Thymus (tissue), 11 donors: ENCODE results near the gene ACOX2. TPM values are rescaled to one million over a fixed set of nuclear protein-coding genes. Genes with fewer than 3 reads are reported as not detected.

Experiments
- DNase-seq, 9 donors: peaks; one replicate each; pipeline ENCODE4 v3.0.0-alpha.2; 2013; ENCODE audit warnings: low spot score in 9 of 9, low read depth in 6 of 9, missing footprints in 1 of 9
- H3K27ac ChIP-seq, 2 donors: one replicate each; pipeline ENCODE4 v1.5.1; 2013; ENCODE audit warnings: control low read depth in 1 of 2, low read depth in 1 of 2, low read length in 1 of 2, mild to moderate bottlenecking in 1 of 2, moderate library complexity in 1 of 2
- H3K27me3 ChIP-seq, 2 donors: one replicate each; pipeline ENCODE4 v1.5.1; 2013; ENCODE audit warnings: low read length in 1 of 2; ENCODE audit not compliant: control insufficient read depth in 2 of 2, insufficient read depth in 1 of 2
- H3K36me3 ChIP-seq, 2 donors: one replicate each; pipeline ENCODE4 v1.5.1; 2013; ENCODE audit warnings: low read length in 1 of 2, mild to moderate bottlenecking in 1 of 2, moderate library complexity in 1 of 2; ENCODE audit not compliant: control insufficient read depth in 2 of 2, insufficient read depth in 2 of 2
- H3K4me1 ChIP-seq, 2 donors: one replicate each; pipeline ENCODE4 v1.5.1; 2013; ENCODE audit warnings: low read length in 2 of 2; ENCODE audit not compliant: control insufficient read depth in 2 of 2, insufficient read depth in 2 of 2
- H3K4me3 ChIP-seq, 2 donors: one replicate each; pipeline ENCODE4 v1.5.1; 2013; ENCODE audit warnings: low read length in 2 of 2, control low read depth in 1 of 2, mild to moderate bottlenecking in 1 of 2
- H3K9me3 ChIP-seq, 2 donors: one replicate each; pipeline ENCODE4 v1.5.1; 2013; ENCODE audit warnings: low read length in 1 of 2, mild to moderate bottlenecking in 1 of 2; ENCODE audit not compliant: control insufficient read depth in 2 of 2, insufficient read depth in 1 of 2
- WGBS: extraction: QIAGEN DNeasy Blood & Tissue Kit; methylation state at CpG from one replicate; pipeline ENCODE4 v1.1.7; 2013; 5-methylcytosine and 5-hydroxymethylcytosine counted together
- polyA plus RNA-seq: library from polyadenylated mRNA; stranded (reverse); fragments of 200-250 nt; gene quantifications from one replicate; pipeline ENCODE4 v1.2.3, GENCODE V29; 2013
- total RNA-seq: library from RNA; stranded (reverse); fragments of 120-200 nt; gene quantifications from one replicate; pipeline ENCODE4 v1.2.4, GENCODE V29; 2013
- donor health status: healthy.

The ACOX2 gene
- total and polyA plus RNA-seq, 2 donors, result 4.7 to 12.2 TPM

DNA sequence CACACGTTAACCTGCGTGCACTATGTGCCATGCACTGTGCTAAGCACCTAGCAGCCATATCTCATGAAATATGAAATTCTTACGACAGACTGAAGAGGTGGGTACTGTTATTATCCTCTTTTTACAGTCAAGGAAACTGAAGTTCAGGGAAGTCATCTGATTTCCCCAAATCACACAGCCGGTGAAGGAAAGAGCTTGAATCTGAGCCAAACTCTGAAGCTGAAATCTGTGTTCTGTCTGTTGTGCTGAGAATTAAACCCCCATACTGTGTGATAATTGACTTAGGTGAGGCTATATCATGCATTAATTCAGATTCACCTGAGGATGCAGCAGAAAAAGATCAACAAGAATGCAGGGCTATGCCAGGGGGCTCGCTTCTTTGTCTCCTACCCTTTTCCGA, 39.7 kb upstream of the ACOX2 start:
- Histone ChIP-seq H3K36me3 (no peaks in the 10 kb centered on the region), H3K27ac (no peak overlapping the region), H3K4me3 (no peak overlapping the region), H3K4me1 (peaks cover 2 to 13% of the 10 kb centered on the region in 2 donors), H3K9me3 (no peaks in the 10 kb centered on the region), H3K27me3 (peaks cover 0 to 22% of the 10 kb centered on the region in 2 donors)
- WGBS, result 78% methylated on average over 6 of the region's 6 CpGs
- no peak for DNase-seq

DNA sequence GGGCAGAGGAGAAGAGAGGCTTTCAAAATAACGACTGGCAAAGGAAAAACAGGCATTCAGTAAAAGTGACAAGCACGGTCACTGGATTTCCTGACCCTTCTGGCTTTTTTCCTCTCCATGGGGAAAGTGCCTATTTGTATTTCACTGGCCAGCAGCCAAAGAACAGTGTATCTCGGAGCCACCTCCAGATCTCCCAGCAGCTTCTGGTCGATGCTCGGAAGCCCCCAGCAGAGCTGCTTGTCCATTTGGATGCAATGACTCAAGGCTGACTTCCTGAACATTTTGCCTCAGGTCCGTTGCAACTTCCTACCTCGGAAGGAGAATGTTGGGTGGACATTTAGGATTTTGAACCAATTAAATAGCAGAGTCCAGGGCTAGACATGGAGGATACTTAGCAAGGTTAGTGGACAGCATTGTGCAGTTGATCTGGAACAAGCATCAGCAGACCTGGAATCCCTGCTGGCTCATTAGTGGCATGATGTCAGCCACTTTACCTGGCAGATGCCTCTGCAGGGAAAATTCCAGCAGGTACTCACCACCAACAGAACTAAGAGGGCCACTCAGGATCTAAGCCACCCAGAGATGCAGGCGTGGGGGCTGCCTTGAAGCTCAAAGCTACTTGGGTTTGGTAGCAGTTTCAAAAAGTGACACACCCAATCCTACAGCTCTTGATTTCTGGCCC, 39.1 kb upstream of the ACOX2 start:
- Histone ChIP-seq H3K36me3 (no peaks in the 10 kb centered on the region), H3K27me3 (peaks cover 0 to 22% of the 10 kb centered on the region in 2 donors), H3K4me3 (no peak overlapping the region), H3K4me1 (peaks cover under 1 to 7% of the 10 kb centered on the region in 2 donors), H3K27ac (no peak overlapping the region), H3K9me3 (no peaks in the 10 kb centered on the region)
- 64% methylated on average over 8 of the region's 8 CpGs for WGBS
- no peak for DNase-seq

DNA sequence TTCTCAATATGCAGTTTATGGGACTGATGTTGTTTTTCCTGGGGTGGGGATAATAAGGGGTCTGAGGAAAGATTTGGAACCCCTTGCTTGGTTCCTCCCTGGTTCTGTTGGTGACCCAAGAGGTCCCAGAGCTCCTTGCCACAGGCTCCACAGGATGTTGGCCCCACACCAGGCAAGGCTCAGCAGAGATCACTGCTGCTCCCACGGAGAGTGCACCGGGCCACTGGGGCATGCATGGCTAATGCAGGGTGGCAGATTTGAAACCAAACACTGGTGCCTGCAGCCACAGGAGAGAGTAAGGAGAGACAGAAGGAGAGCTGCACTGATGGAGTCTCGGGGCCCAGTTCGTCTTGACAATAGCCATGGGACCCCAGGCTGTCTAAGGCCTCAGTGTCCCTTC, 37.7 kb upstream of the ACOX2 start:
- Histone ChIP-seq H3K36me3 (no peaks in the 10 kb centered on the region), H3K4me3 (no peak overlapping the region), H3K9me3 (no peaks in the 10 kb centered on the region), H3K4me1 (peaks cover 0 to 3% of the 10 kb centered on the region in 2 donors), H3K27me3 (peaks cover 0 to 22% of the 10 kb centered on the region in 2 donors), H3K27ac (no peak overlapping the region)
- WGBS, result 93% methylated on average over 4 of the region's 4 CpGs
- DNase-seq, result no peak

DNA sequence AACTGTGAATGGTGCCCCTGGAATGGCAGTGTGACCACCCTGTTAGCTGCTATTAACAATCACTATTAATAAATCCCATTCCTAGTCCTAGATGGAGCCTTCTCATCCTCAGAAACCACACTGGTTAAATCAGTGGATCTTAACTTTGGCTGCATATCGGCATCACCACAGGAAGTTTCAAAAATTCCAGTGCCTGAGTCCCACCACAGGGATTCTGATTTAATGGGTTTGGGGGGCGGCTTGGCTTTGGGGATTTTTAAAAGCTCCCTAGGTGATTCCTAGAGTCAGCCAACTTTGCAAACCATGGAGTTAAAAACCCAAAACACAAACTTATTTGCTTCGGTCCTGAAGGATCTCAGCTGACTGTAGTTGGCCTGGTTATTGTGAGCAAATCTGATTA, 37.1 kb upstream of the ACOX2 start:
- Histone ChIP-seq H3K36me3 (no peaks in the 10 kb centered on the region), H3K9me3 (no peaks in the 10 kb centered on the region), H3K4me3 (no peak overlapping the region), H3K27me3 (peaks cover 0 to 22% of the 10 kb centered on the region in 2 donors), H3K27ac (no peak overlapping the region), H3K4me1 (peaks cover 0 to 3% of the 10 kb centered on the region in 2 donors)
- 94% methylated on average over 3 of the region's 3 CpGs for WGBS
- DNase-seq, result no peak

DNA sequence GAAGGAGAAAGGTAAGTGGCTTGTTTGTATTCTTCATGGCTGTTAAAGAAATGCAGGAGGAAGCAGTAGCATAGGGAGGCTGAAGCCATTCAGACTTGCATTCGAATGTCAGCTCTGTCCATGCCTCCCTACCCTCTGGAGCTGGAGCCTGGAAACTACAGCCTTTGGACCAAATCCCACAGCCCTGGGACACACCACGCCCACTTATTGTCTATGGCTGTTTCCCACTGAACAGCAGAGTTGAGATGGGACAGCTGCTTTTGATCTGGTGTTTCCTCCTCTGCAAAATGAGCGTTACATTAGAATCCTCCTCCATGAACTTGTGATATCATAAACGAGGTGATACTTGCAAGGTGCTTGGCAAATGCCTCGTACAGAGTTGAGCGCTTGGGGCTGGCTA, 36.6 kb upstream of the ACOX2 start:
- no peak overlapping the region for H3K27ac ChIP-seq
- WGBS, result 92% methylated on average over 6 of the region's 6 CpGs
- H3K27me3 ChIP-seq, result peaks cover 0 to 22% of the 10 kb centered on the region in 2 donors
- H3K4me3 ChIP-seq, result no peak overlapping the region
- no peak for DNase-seq
- H3K4me1 ChIP-seq, result peaks cover 0 to 3% of the 10 kb centered on the region in 2 donors
- H3K9me3 ChIP-seq, result no peaks in the 10 kb centered on the region
- H3K36me3 ChIP-seq, result no peaks in the 10 kb centered on the region

DNA sequence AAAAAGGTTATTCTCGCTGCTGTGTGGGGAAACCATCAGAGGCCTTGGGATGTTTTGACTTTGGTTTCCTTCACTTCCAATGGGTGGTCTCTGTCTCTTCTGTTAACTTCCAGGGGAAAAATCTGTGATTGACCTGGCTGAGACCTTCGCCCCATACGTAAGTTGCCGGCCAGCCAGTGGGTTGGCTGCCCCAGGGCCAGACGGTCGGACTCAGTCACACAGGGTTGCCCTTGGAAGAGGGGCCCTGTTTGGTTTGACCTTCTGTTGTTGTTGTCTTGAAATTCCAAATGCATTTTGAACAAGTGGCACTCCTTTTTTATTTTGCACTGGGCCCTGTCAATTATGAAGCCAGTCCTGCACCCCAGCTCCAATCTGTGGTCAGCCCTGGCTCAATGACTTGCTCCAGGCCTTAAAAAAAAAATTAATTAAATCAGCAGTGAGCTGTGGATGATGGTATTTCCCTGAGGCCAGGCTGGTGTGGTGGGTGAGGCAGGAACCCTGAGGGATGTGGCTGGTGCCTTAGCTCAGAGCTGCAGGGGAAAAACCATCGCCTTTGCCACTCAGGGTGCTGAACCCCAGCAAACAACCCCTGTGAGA, 35.7 kb upstream of the ACOX2 start:
- peaks cover 0 to 1% of the 10 kb centered on the region in 2 donors for H3K4me1 ChIP-seq
- no peak for DNase-seq
- H3K27me3 ChIP-seq, result peaks cover 0 to 19% of the 10 kb centered on the region in 2 donors
- WGBS, result 98% methylated on average over 7 of the region's 7 CpGs
- no peak overlapping the region for H3K4me3 ChIP-seq
- no peaks in the 10 kb centered on the region for H3K36me3 ChIP-seq
- H3K9me3 ChIP-seq, result no peaks in the 10 kb centered on the region
- H3K27ac ChIP-seq, result no peak overlapping the region

DNA sequence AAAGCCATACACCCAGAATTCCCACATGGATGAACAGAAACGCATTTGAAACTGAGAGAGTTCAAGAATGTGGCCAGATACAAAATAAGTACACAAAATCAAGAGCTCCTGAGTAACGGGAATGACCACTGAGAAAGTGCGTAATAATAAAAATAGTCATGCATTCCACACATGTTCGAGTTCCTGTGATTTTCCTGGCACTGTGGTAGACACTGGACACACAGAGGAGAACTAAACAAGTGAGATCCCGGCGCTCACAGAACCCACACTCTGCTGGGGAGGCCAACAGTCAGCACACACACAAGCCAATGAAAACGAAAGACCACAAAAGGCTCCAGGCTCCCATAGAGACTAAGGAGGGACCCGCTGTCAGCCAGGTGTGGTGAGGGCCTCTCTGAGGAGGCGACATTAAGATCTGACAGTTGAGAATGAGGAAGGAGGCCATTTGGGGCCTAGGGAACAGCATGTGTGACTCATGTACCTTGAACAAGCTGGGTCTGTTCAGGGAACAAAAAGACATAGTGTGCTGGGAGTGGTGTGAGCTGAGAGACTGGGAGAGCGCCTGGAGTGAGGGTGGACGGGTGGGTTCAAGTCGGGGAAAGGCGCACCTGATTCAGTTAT, 35.1 kb upstream of the ACOX2 start:
- 88% methylated on average over 13 of the region's 13 CpGs for WGBS
- no peaks in the 10 kb centered on the region for H3K36me3 ChIP-seq
- H3K27ac ChIP-seq, result no peak overlapping the region
- H3K4me3 ChIP-seq, result no peak overlapping the region
- DNase-seq, result no peak
- H3K27me3 ChIP-seq, result peaks cover 0 to 17% of the 10 kb centered on the region in 2 donors
- H3K9me3 ChIP-seq, result no peaks in the 10 kb centered on the region
- H3K4me1 ChIP-seq, result no peaks in the 10 kb centered on the region

DNA sequence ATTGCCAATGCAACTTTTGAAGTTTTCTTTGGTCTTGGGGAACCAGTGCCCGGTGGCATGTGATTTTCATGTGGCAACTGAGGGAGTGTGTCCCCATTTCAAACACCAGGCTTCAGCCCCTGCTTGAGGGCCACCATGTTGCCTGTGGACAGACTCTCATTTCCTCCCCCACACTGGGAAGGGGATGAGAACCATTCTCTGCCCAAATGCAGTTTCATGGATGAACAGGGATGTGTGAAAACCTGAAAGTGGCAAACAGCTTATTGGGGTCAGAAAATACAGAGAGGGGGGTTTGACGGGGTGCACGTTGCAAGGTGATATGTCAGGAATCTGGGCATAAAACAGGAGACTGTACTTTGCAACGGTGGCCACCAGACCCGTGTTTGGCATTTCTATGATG, 33.9 kb upstream of the ACOX2 start:
- 95% methylated on average over 5 of the region's 5 CpGs for WGBS

DNA sequence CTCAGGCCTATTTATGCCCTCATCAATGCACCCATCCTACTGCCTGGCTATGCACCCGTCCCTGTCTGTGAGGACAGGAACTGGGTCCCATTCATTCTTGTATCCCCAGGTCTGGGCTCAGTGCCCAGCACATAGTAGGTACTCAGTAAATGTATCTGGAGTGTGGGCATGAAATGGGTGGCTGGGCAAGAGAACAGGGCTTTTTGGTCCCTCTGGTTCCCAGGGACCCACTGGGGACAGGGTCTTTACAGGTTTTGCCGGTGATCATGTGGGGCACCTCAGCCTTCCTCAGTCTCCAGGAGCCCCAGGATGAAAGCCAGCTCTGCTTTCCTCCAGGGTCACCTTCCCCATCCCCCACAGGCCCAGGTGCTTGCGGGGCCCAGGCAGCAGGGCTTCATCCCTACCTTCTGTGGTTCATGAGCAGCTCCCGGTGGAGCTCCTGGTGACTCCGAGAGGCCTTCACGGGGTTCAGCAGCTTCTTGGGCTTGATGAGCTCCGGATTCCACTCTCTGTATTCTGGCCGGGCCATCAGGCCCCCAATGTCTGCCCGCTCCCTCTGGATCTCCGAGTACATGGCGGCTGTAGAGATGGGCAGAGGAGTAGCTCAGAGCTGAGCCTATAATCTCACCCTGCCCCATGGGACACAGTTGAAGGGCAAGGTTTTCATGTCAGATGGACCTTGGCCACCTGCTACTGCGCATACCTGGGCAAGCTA, 32.5 kb upstream of the ACOX2 start:
- Histone ChIP-seq H3K27ac (no peak overlapping the region), H3K27me3 (no peaks in the 10 kb centered on the region), H3K4me1 (peaks cover 8 to 16% of the 10 kb centered on the region in 2 donors), H3K36me3 (no peaks in the 10 kb centered on the region), H3K4me3 (no peak overlapping the region), H3K9me3 (no peaks in the 10 kb centered on the region)
- WGBS, result 97% methylated on average over 12 of the region's 12 CpGs
- no peak for DNase-seq

More for the DNA sequence above, 33.9 kb upstream of the ACOX2 start:
- Histone ChIP-seq H3K27me3 (peaks cover 0 to 6% of the 10 kb centered on the region in 2 donors), H3K9me3 (no peaks in the 10 kb centered on the region), H3K4me3 (no peak overlapping the region), H3K36me3 (no peaks in the 10 kb centered on the region), H3K27ac (no peak overlapping the region), H3K4me1 (peaks cover 3 to 11% of the 10 kb centered on the region in 2 donors)
- no peak for DNase-seq
